Pancreas (tissue), 10 donors: Measurements from ENCODE around the gene RIN1. TPM values are rescaled to one million over a fixed set of nuclear protein-coding genes. Genes with fewer than 3 reads are reported as not detected.

Experiments used
- ATAC-seq, 4 donors: fragments of 200-7000 bp; cut with Tn5 transposase; one replicate each; pipeline versions ENCODE4 v1.8.0 to v1.9.1; 2020; ENCODE audit warnings: mild to moderate bottlenecking in 4 of 4, moderate library complexity in 4 of 4
- DNase-seq, 6 donors: peaks; one replicate each; pipeline ENCODE4 v3.0.0-alpha.2; 2020
- FAIRE-seq: peaks from 2 replicates; lab custom pipeline; 2012; peaks lifted over from hg19 to GRCh38; lab: Jason Lieb, UNC
- H3K27ac ChIP-seq, 4 donors: fragments of 200-600 bp; sonication (generic); 1 replicate in 3 of 4; 2 replicates in 1 of 4; pipeline versions ENCODE4 v1.5.0 to v1.8.0; 2020
- H3K27me3 ChIP-seq, 4 donors: fragments of 200-600 bp; one replicate each; pipeline ENCODE4 v1.8.0; 2021
- H3K36me3 ChIP-seq, 3 donors: fragments of 200-600 bp; sonication (generic) in 1 of 3; one replicate each; pipeline versions ENCODE4 v1.5.0 to v1.8.0; 2020 to 2021
- H3K4me1 ChIP-seq, 3 donors: fragments of 200-600 bp; one replicate each; pipeline ENCODE4 v1.8.0; 2021
- H3K4me3 ChIP-seq, 4 donors: fragments of 200-600 bp; sonication (generic) in 2 of 4; one replicate each; pipeline versions ENCODE4 v1.5.0 to v1.8.0; 2020 to 2021
- H3K9me3 ChIP-seq, 4 donors: fragments of 200-600 bp; one replicate each; pipeline ENCODE4 v1.8.0; 2021
- WGBS, 2 donors: extraction: QIAGEN DNeasy Blood & Tissue Kit; methylation state at CpG; one replicate each; pipeline ENCODE4 v1.1.7; 2013; 5-methylcytosine and 5-hydroxymethylcytosine counted together
- intact Hi-C, 3 donors: fragments of 100-400 bp; cut with DNase I; formaldehyde crosslinking; loops; one replicate each; pipeline versions ENCODE4 v1.11.1 to v1.14.2; 2022
- polyA plus RNA-seq, 2 donors: library from polyadenylated mRNA; stranded (reverse); fragments of 200-250 nt; gene quantifications; one replicate each; pipeline ENCODE4 v1.2.3, GENCODE V29; 2013
- total RNA-seq, 6 donors: library from RNA; stranded (reverse); fragmentation: NEBNext Ultra II Directional in 4 of 6; extraction: Animal tissue kit (Norgen Biotek cat#: 25700) in 4 of 6; gene quantifications; one replicate each; pipeline versions ENCODE4 v1.2.1 to v1.2.4, GENCODE V29; 2021 to 2023
- TF ChIP-seq, protein P1 (sequence below), 4 donors: fragments of 200-600 bp; sonication (generic) in 3 of 4; IDR thresholded peaks; one replicate each; pipeline versions ENCODE4 v1.5.0 to v1.8.0; 2021; ENCODE audit warnings: antibody characterized with exemption in 4 of 4
- donor health status: healthy with polysubstance abuse.
- donor health status: DM: no; HTN: no; CAD: no; lungs with moderate emphysema.
- donor health status: DM: no; HTN: no; CAD: no.
- donor health status: control.
- donor health status: control.
- donor health status: Bipolar disorder and iron deficiency.
- donor health status: DM: yes; HTN: yes; CAD: no.
- donor health status: DM: no; HTN: no; CAD: no.
- donor health status: DM: no; HTN: no; CAD: no.
- donor health status: DM: yes; HTN: yes; CAD: no.

Gene RIN1
- total and polyA plus RNA-seq, 8 donors = 2.7 to 15.7 (median 4.8) TPM

DNA sequence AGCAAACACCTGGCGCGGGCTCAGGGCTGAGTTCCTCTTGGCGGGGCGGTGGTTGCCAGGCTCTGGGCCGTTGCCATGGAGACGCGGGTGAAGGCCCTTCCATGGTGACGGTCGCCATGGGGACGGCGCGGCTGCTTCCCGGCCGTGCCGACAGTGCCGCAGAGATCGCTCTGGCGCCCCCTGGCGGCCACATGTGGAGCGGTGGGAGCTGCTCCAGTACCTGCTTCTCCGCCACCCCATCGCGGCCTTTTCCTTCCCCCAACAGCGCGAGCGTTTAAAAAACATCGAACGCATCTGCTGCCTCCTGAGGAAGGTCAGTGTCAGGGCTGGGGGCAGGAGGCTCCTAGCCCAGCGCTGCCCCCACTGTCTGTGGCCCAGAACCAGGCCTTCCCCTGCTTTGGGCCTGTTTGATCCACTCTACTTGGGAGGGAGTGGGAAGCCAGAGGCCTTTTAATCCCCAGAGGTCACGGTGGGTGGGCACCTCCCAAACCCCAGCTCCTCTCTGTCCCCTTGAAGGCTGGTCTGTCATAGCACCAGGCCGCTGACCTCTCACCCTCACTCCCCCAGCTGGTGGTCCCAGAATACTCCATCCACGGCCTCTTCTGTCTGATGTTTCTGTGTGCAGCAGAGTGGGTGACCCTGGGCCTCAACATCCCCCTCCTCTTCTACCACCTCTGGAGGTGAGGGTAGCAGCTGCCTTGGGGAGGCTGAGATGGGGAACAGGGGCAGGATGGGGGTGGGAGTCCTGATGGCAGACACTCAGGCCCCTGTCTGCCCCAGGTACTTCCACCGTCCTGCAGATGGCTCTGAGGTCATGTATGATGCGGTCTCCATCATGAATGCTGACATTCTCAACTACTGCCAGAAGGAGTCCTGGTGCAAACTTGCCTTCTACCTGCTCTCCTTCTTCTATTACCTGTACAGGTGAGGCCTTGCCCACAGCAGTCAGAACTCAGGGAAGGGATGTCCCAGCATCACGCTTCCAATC lies 53.5 kb downstream of the RIN1 start:
- intact Hi-C loops = loop anchor here in 1 of 3 donors (10.0 kb wide), 1 partner anchor 58 kb away; no protein-coding TSS in a partner anchor

More for the DNA sequence above, 53.5 kb downstream of the RIN1 start:
- H3K27me3 ChIP-seq = no peaks in the 10 kb centered on the region
- H3K4me1 ChIP-seq = peaks cover 0 to 6% (median under 1%) of the 10 kb centered on the region in 3 donors
- H3K9me3 ChIP-seq = no peaks in the 10 kb centered on the region
- H3K4me3 ChIP-seq = no peak overlapping the region
- FAIRE-seq (no peak), DNase-seq (peak; percentile 98 to 100 (median 100)), ATAC-seq (peak; percentile 85 to 94 (median 89))
- H3K27ac ChIP-seq = no peak overlapping the region
- H3K36me3 ChIP-seq = no peaks in the 10 kb centered on the region
- 13 to 18% methylated on average over 25 to 35 of the region's 35 CpGs for WGBS, 2 donors
- TF ChIP-seq, protein P1, sequence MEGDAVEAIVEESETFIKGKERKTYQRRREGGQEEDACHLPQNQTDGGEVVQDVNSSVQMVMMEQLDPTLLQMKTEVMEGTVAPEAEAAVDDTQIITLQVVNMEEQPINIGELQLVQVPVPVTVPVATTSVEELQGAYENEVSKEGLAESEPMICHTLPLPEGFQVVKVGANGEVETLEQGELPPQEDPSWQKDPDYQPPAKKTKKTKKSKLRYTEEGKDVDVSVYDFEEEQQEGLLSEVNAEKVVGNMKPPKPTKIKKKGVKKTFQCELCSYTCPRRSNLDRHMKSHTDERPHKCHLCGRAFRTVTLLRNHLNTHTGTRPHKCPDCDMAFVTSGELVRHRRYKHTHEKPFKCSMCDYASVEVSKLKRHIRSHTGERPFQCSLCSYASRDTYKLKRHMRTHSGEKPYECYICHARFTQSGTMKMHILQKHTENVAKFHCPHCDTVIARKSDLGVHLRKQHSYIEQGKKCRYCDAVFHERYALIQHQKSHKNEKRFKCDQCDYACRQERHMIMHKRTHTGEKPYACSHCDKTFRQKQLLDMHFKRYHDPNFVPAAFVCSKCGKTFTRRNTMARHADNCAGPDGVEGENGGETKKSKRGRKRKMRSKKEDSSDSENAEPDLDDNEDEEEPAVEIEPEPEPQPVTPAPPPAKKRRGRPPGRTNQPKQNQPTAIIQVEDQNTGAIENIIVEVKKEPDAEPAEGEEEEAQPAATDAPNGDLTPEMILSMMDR (IDR thresholded peaks at IDR 0.05) = peak; percentile 98 to 100 (median 99)

Other genes starting within 250 kb of the RIN1 start
- gene KLC2, start 78.7 kb downstream of the RIN1 start, total RNA-seq = 10 to 100 TPM in 2 of 6 donors, 1 to 10 TPM in 4; 7.7 to 15.8 (median 9.4) TPM
- gene KLC2, start 78.7 kb downstream of the RIN1 start, polyA plus RNA-seq = 10 to 100 TPM; 23.3 to 35.4 TPM
- 10 to 100 TPM; 36.8 to 61.9 (median 49.7) TPM for gene RAB1B, start 67.8 kb downstream of the RIN1 start, total RNA-seq
- 10 to 100 TPM; 92.0 to 96.2 TPM for gene RAB1B, start 67.8 kb downstream of the RIN1 start, polyA plus RNA-seq
- 1 to 10 TPM in 5 of 6 donors, under 1 TPM in 1; 0.83 to 6.8 (median 1.9) TPM for gene CNIH2, start 58.3 kb downstream of the RIN1 start, total RNA-seq
- 10 to 100 TPM in 1 of 2 donors, 1 to 10 TPM in 1; 8.0 to 34.3 TPM for gene CNIH2, start 58.3 kb downstream of the RIN1 start, polyA plus RNA-seq
- 10 to 100 TPM; 39.7 to 64.9 (median 49.1) TPM for gene YIF1A, start 47.3 kb downstream of the RIN1 start, total RNA-seq
- 100 to 1,000 TPM in 1 of 2 donors, 10 to 100 TPM in 1; 82.7 to 112 TPM for gene YIF1A, start 47.3 kb downstream of the RIN1 start, polyA plus RNA-seq
- gene TMEM151A, start 44.5 kb downstream of the RIN1 start, total RNA-seq = under 1 TPM; 0.49 to 0.79 (median 0.72) TPM
- 1 to 10 TPM; 1.6 to 4.4 TPM for gene TMEM151A, start 44.5 kb downstream of the RIN1 start, polyA plus RNA-seq
- gene CD248, start 19.4 kb downstream of the RIN1 start, total RNA-seq = 10 to 100 TPM in 3 of 6 donors, 1 to 10 TPM in 3; 1.2 to 17.7 (median 7.5) TPM
- gene CD248, start 19.4 kb downstream of the RIN1 start, polyA plus RNA-seq = 1 to 10 TPM; 2.5 to 4.0 TPM
- gene BRMS1, start 8.7 kb upstream of the RIN1 start, total RNA-seq = 10 to 100 TPM; 14.3 to 22.0 (median 19.7) TPM
- gene BRMS1, start 8.7 kb upstream of the RIN1 start, polyA plus RNA-seq = 10 to 100 TPM; 46.9 to 65.0 TPM
- 10 to 100 TPM in 5 of 6 donors, 1 to 10 TPM in 1; 9.5 to 13.3 (median 12.0) TPM for gene B4GAT1, start 11.2 kb upstream of the RIN1 start, total RNA-seq
- 10 to 100 TPM in 1 of 2 donors, 1 to 10 TPM in 1; 9.2 to 21.8 TPM for gene B4GAT1, start 11.2 kb upstream of the RIN1 start, polyA plus RNA-seq
- 1 to 10 TPM; 2.9 to 6.0 (median 4.3) TPM for gene SLC29A2, start 35.3 kb upstream of the RIN1 start, total RNA-seq
- 10 to 100 TPM; 19.9 to 21.7 TPM for gene SLC29A2, start 35.3 kb upstream of the RIN1 start, polyA plus RNA-seq
- gene NPAS4, start 84.6 kb upstream of the RIN1 start, total RNA-seq = under 1 TPM in 1 of 6 donors, not detected in 5; 0.14 TPM
- gene NPAS4, start 84.6 kb upstream of the RIN1 start, polyA plus RNA-seq = under 1 TPM; 0.08 to 0.63 TPM
- 10 to 100 TPM; 15.7 to 23.9 (median 21.0) TPM for gene MRPL11, start 102.4 kb upstream of the RIN1 start, total RNA-seq
- 10 to 100 TPM; 29.2 to 30.2 TPM for gene MRPL11, start 102.4 kb upstream of the RIN1 start, polyA plus RNA-seq
- gene PELI3, start 130.5 kb upstream of the RIN1 start, total RNA-seq = 1 to 10 TPM; 3.0 to 9.6 (median 6.4) TPM
- gene PELI3, start 130.5 kb upstream of the RIN1 start, polyA plus RNA-seq = 10 to 100 TPM; 14.7 to 19.9 TPM
- gene DPP3, start 144.0 kb upstream of the RIN1 start, total RNA-seq = 10 to 100 TPM in 4 of 6 donors, 1 to 10 TPM in 2; 8.5 to 27.0 (median 20.2) TPM
- gene DPP3, start 144.0 kb upstream of the RIN1 start, polyA plus RNA-seq = 10 to 100 TPM; 22.8 to 24.7 TPM
- 10 to 100 TPM; 19.1 to 29.6 (median 21.5) TPM for gene BBS1, start 174.2 kb upstream of the RIN1 start, total RNA-seq
- 10 to 100 TPM; 22.0 to 31.9 TPM for gene BBS1, start 174.2 kb upstream of the RIN1 start, polyA plus RNA-seq
- 10 to 100 TPM in 2 of 6 donors, 1 to 10 TPM in 4; 7.0 to 11.4 (median 8.3) TPM for gene ZDHHC24, start 209.6 kb upstream of the RIN1 start, total RNA-seq
- 1 to 10 TPM; 7.0 to 7.5 TPM for gene ZDHHC24, start 209.6 kb upstream of the RIN1 start, polyA plus RNA-seq
- gene ACTN3, start 210.5 kb upstream of the RIN1 start, total RNA-seq = under 1 TPM in 1 of 6 donors, not detected in 5; 0.15 TPM
- gene ACTN3, start 210.5 kb upstream of the RIN1 start, polyA plus RNA-seq = under 1 TPM in 1 of 2 donors, not detected in 1; 0.05 TPM
- 10 to 100 TPM; 10.6 to 31.4 (median 19.9) TPM for gene CTSF, start 232.2 kb upstream of the RIN1 start, total RNA-seq
- gene CTSF, start 232.2 kb upstream of the RIN1 start, polyA plus RNA-seq = 10 to 100 TPM; 14.8 to 43.2 TPM